Mucosa of rectum (tissue), 2 donors: Measurements from ENCODE around the gene TEX13A.
"Not testable (repeated sequence)": the region's sequence is repeated elsewhere in the genome, so short reads cannot be mapped to it uniquely, and the experiment has no call there.

Source experiments
- H3K27ac ChIP-seq, 2 donors: one replicate each; pipeline ENCODE4 v1.7.0; 2013; ENCODE audit warnings: inconsistent platforms in 2 of 2, low read depth in 2 of 2, low read length in 2 of 2
- H3K27me3 ChIP-seq, 2 donors: one replicate each; pipeline ENCODE4 v1.7.0; 2013; ENCODE audit warnings: low read length in 2 of 2; ENCODE audit not compliant: control insufficient read depth in 2 of 2, insufficient read depth in 2 of 2
- H3K36me3 ChIP-seq, 2 donors: one replicate each; pipeline ENCODE4 v1.7.0; 2013; ENCODE audit warnings: low read length in 2 of 2; ENCODE audit not compliant: control insufficient read depth in 2 of 2, insufficient read depth in 2 of 2
- H3K4me1 ChIP-seq, 2 donors: one replicate each; pipeline ENCODE4 v1.7.0; 2013; ENCODE audit warnings: low read length in 2 of 2, mild to moderate bottlenecking in 1 of 2; ENCODE audit not compliant: control insufficient read depth in 2 of 2, insufficient read depth in 2 of 2
- H3K4me3 ChIP-seq, 2 donors: one replicate each; pipeline ENCODE4 v1.7.0; 2013; ENCODE audit warnings: low read length in 2 of 2
- H3K9ac ChIP-seq, 2 donors: one replicate each; pipeline ENCODE4 v1.7.0; 2013; ENCODE audit warnings: low read length in 2 of 2, low read depth in 1 of 2, mild to moderate bottlenecking in 1 of 2
- H3K9me3 ChIP-seq, 2 donors: one replicate each; pipeline ENCODE4 v1.7.0; 2013; ENCODE audit warnings: low read length in 2 of 2; ENCODE audit not compliant: control insufficient read depth in 2 of 2
- donor health status: healthy.
- donor health status: Normal muscosa, but diverticular disease.

Gene TEX13A

DNA sequence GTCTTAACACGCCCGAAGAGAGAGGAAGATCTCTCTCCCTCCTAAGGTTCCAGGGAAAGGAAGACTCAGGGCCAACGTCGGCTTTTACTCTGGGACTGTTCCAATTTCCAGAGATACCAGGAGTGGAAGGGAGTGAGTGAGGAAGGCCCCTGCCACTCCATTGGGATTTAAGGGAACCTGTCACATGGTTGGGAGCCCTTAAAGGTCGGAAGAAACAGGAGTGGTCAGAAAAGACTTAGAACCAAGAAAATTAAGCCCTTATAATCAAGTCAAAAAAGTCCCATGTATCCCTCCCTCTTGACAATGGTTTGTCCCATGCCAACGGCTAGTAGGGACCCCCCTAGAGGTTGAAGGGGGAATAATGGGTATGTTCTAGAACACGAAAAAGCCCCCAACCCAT, at the start of gene TEX13A:
Gene TEX13A (minus strand): TSS at position 59 of the 400 bp plus-strand sequence. CDS start 297 bp downstream, outside the sequence.
- Histone ChIP-seq H3K36me3 (no peaks in the 10 kb centered on the region), H3K4me1 (no peaks in the 10 kb centered on the region), H3K4me3 (no peak within 1 kb of the TSS), H3K9ac (no peak within 1 kb of the TSS), H3K27me3 (no peaks in the 10 kb centered on the region), H3K27ac (no peak within 1 kb of the TSS), H3K9me3 (no peaks in the 10 kb centered on the region)

GRCh38 chrX:105269386-105269785, 48.9 kb upstream of the TEX13A start:
- H3K27ac ChIP-seq: no peak overlapping the region

GRCh38 chrX:105267167-105267566, 46.7 kb upstream of the TEX13A start:
- H3K36me3 ChIP-seq: no peaks in the 10 kb centered on the region
- H3K9ac ChIP-seq: no peak overlapping the region
- H3K4me1 ChIP-seq: no peaks in the 10 kb centered on the region
- H3K27ac ChIP-seq: no peak overlapping the region
- no peaks in the 10 kb centered on the region for H3K9me3 ChIP-seq
- H3K27me3 ChIP-seq: no peaks in the 10 kb centered on the region
- no peak overlapping the region for H3K4me3 ChIP-seq

More at GRCh38 chrX:105269386-105269785, 48.9 kb upstream of the TEX13A start:
- H3K4me3 ChIP-seq: no peak overlapping the region
- H3K36me3 ChIP-seq: no peaks in the 10 kb centered on the region
- no peaks in the 10 kb centered on the region for H3K27me3 ChIP-seq
- no peaks in the 10 kb centered on the region for H3K9me3 ChIP-seq
- H3K9ac ChIP-seq: no peak overlapping the region
- H3K4me1 ChIP-seq: no peaks in the 10 kb centered on the region

DNA sequence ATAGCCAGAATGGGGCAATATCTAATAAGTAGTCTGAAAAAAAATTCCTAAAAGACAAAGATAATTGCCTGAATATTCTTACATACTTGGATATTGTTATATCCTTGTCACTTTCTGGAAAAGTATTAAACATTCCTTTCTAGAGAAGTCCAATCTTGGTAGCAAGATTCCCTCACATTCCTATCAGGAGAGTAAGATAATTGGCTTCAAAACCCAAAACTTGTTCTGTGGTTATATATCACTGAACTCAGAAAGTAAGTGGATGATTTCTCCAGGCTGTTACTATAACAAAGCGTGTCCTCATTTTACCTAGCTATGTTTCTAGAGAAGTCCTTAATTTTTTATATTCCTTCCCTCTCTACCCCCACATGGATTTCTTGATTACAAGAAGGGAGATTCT, 46.0 kb upstream of the TEX13A start:
- H3K4me1 ChIP-seq: no peaks in the 10 kb centered on the region
- H3K9me3 ChIP-seq: no peaks in the 10 kb centered on the region
- H3K4me3 ChIP-seq: no peak overlapping the region
- no peak overlapping the region for H3K27ac ChIP-seq
- no peak overlapping the region for H3K9ac ChIP-seq
- no peaks in the 10 kb centered on the region for H3K36me3 ChIP-seq
- H3K27me3 ChIP-seq: no peaks in the 10 kb centered on the region

- Histone ChIP-seq H3K9ac (no peak overlapping the region), H3K27me3 (no peaks in the 10 kb centered on the region)
Measured at GRCh38 chrX:105265093-105265492, 44.6 kb upstream of the TEX13A start.

DNA sequence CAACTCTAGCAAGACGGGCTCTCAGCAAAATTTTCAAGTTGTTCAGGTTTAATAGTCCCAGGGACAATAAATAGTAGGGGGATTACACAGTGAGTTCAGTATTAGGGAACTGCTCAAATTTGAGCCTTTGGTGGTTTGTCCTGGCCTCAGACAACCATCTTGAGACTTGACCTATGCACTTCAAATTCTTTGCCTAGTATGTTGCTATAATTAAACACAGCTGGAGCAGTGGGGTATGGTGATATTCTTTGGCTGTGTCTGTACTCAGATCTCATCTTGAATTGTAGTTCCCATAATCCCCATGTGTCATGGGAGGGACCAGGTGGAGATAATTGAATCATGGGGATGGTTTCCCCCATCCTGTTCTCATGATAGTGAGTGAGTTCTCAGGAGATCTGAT, 43.3 kb upstream of the TEX13A start:
- H3K27ac ChIP-seq: no peak overlapping the region
- H3K4me1 ChIP-seq: no peaks in the 10 kb centered on the region
- no peaks in the 10 kb centered on the region for H3K9me3 ChIP-seq
- H3K36me3 ChIP-seq: no peaks in the 10 kb centered on the region
- H3K27me3 ChIP-seq: peaks cover 0 to 2% of the 10 kb centered on the region in 2 donors
- no peak overlapping the region for H3K4me3 ChIP-seq
- no peak overlapping the region for H3K9ac ChIP-seq

More at GRCh38 chrX:105265093-105265492, 44.6 kb upstream of the TEX13A start:
- Histone ChIP-seq H3K4me1 (no peaks in the 10 kb centered on the region), H3K36me3 (no peaks in the 10 kb centered on the region), H3K4me3 (no peak overlapping the region), H3K27ac (no peak overlapping the region), H3K9me3 (no peaks in the 10 kb centered on the region)

DNA sequence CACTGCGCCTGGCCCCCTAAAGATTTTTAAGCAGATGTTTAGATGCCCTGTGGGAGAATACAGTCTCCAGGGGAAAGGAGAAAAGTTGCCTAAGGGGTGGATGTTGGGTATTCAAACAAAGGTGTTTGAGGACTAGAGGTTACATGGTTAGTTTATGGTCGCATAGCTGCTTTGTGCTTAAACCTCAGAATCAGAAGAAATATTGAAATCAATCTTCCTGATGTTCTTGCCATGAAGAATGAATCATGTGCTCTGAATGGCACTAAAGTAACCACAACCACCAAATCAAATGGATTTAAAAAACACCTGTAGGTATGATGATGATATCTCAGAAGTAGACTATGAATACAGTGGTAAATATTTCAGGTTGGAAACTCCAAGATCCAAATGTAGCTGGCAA, 42.7 kb upstream of the TEX13A start:
- H3K4me1 ChIP-seq: no peaks in the 10 kb centered on the region
- H3K27ac ChIP-seq: no peak overlapping the region
- H3K9me3 ChIP-seq: no peaks in the 10 kb centered on the region
- H3K36me3 ChIP-seq: no peaks in the 10 kb centered on the region
- H3K4me3 ChIP-seq: no peak overlapping the region
- no peak overlapping the region for H3K9ac ChIP-seq
- H3K27me3 ChIP-seq: peaks cover 0 to 3% of the 10 kb centered on the region in 2 donors

- Histone ChIP-seq H3K27me3 (peaks cover 0 to 3% of the 10 kb centered on the region in 2 donors), H3K36me3 (no peaks in the 10 kb centered on the region), H3K4me1 (no peaks in the 10 kb centered on the region), H3K4me3 (no peak overlapping the region), H3K9ac (no peak overlapping the region), H3K9me3 (no peaks in the 10 kb centered on the region), H3K27ac (no peak overlapping the region)
Measured at GRCh38 chrX:105260291-105261043, 40.0 kb upstream of the TEX13A start.

DNA sequence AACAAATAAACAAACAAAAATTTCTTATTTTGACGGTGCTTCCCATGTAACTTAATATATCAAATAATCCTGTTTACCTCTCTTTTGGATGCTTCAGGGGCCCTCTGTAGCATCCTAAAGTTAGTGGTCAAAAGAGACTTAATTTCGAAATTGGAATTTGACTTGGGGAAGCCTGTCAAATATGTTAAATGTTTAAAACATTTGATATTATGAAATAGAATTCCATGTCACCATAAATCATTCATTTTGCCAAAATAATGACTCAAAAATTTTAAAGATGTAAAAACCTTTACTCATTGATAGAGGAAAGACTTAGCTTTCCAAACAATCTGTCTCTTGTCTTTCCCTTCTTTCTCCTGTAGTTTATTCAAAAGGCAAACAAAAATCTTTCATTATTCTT, 20.6 kb upstream of the TEX13A start:
- Histone ChIP-seq H3K4me3 (no peak overlapping the region), H3K27me3 (no peaks in the 10 kb centered on the region), H3K4me1 (no peaks in the 10 kb centered on the region), H3K9ac (no peak overlapping the region), H3K27ac (no peak overlapping the region), H3K36me3 (no peaks in the 10 kb centered on the region), H3K9me3 (no peaks in the 10 kb centered on the region)

DNA sequence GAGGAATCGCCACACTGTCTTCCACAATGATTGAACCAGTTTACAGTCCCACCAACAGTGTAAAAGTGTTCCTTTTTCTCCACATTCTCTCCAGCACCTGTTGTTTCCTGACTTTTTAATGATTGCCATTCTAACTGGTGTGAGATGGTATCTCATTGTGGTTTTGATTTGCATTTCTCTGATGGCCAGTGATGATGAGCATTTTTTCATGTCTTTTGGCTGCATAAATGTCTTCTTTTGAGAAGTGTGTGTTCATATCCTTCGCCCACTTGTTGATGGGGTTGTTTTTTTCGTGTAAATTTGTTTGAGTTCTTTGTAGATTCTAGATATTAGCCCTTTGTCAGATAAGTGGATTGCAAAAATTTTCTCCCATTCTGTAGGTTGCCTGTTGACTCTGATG, 16.9 kb upstream of the TEX13A start:
- H3K36me3 ChIP-seq, H3K27me3 ChIP-seq, H3K4me3 ChIP-seq, H3K9me3 ChIP-seq, H3K9ac ChIP-seq, H3K27ac ChIP-seq, H3K4me1 ChIP-seq: not testable (repeated sequence)
